Trophoblast cell (in vitro differentiated cells and primary cell): ENCODE measurements around the gene MTHFD2L.
A peak's percentile ranks its signal among the peaks of the same experiment; 100 is the strongest.

Source experiments
- DNase-seq, 2 donors: peaks; one replicate each; pipeline ENCODE4 v3.0.0-alpha.2; 2016
- H2AFZ ChIP-seq: 2 replicates; pipeline ENCODE4 v1.6.1; 2013; ENCODE audit warnings: low read length, moderate library complexity, mild to moderate bottlenecking; ENCODE audit not compliant: insufficient read depth, poor library complexity
- H2AK5ac ChIP-seq: 2 replicates; pipeline ENCODE4 v1.6.1; 2013; ENCODE audit warnings: mild to moderate bottlenecking, low read length
- H2BK120ac ChIP-seq: 2 replicates; pipeline ENCODE4 v1.6.1; 2013; ENCODE audit warnings: low read length, mild to moderate bottlenecking, moderate library complexity; ENCODE audit not compliant: insufficient read depth, poor library complexity
- H2BK12ac ChIP-seq: 2 replicates; pipeline ENCODE4 v1.6.1; 2013; ENCODE audit warnings: mild to moderate bottlenecking, low read length, moderate library complexity
- H2BK5ac ChIP-seq: 2 replicates; pipeline ENCODE4 v1.6.1; 2013; ENCODE audit warnings: low read length, low read depth, moderate library complexity, mild to moderate bottlenecking; ENCODE audit not compliant: poor library complexity
- H3K14ac ChIP-seq: 2 replicates; pipeline ENCODE4 v1.6.1; 2013; ENCODE audit warnings: mild to moderate bottlenecking, low read length
- H3K18ac ChIP-seq: 2 replicates; pipeline ENCODE4 v1.6.1; 2013; ENCODE audit warnings: mild to moderate bottlenecking, low read length
- H3K23ac ChIP-seq: 2 replicates; pipeline ENCODE4 v1.6.1; 2013; ENCODE audit warnings: low read length
- H3K27ac ChIP-seq: 2 replicates; pipeline ENCODE4 v1.5.1; 2013; ENCODE audit warnings: low read depth, mild to moderate bottlenecking, inconsistent platforms, low read length, moderate library complexity
- H3K27me3 ChIP-seq: 2 replicates; pipeline ENCODE4 v1.6.1; 2013; ENCODE audit warnings: inconsistent platforms, mild to moderate bottlenecking, low read length, moderate library complexity; ENCODE audit not compliant: insufficient read depth
- H3K36me3 ChIP-seq, 2 experiments: 1 replicate in 1 of 2; 2 replicates in 1 of 2; pipeline ENCODE4 v1.6.1; 2013; ENCODE audit warnings: low read length in 2 of 2, mild to moderate bottlenecking in 2 of 2, moderate library complexity in 1 of 2; ENCODE audit not compliant: insufficient read depth in 2 of 2, control insufficient read depth in 1 of 2
- H3K4ac ChIP-seq: 2 replicates; pipeline ENCODE4 v1.6.1; 2013; ENCODE audit warnings: low read depth, mild to moderate bottlenecking, low read length, moderate library complexity
- H3K4me1 ChIP-seq, 2 experiments: 1 replicate in 1 of 2; 2 replicates in 1 of 2; pipeline ENCODE4 v1.6.1; 2013; ENCODE audit warnings: low read length in 2 of 2, mild to moderate bottlenecking in 2 of 2, moderate library complexity in 1 of 2; ENCODE audit not compliant: insufficient read depth in 2 of 2, control insufficient read depth in 1 of 2
- H3K4me2 ChIP-seq: 2 replicates; pipeline ENCODE4 v1.6.1; 2013; ENCODE audit warnings: inconsistent platforms, mild to moderate bottlenecking, low read length, moderate library complexity
- H3K4me3 ChIP-seq: 2 replicates; pipeline ENCODE4 v1.5.1; 2013; ENCODE audit warnings: mild to moderate bottlenecking, low read depth, low read length, inconsistent platforms
- H3K79me1 ChIP-seq: one replicate; pipeline ENCODE4 v1.6.1; 2013; ENCODE audit warnings: low read length
- H3K79me2 ChIP-seq: 2 replicates; pipeline ENCODE4 v1.6.1; 2013; ENCODE audit warnings: low read length, mild to moderate bottlenecking; ENCODE audit not compliant: control insufficient read depth, insufficient read depth, poor library complexity
- H3K9ac ChIP-seq: 2 replicates; pipeline ENCODE4 v1.6.1; 2013; ENCODE audit warnings: mild to moderate bottlenecking, low read length
- H3K9me3 ChIP-seq: 2 replicates; pipeline ENCODE4 v1.6.1; 2013; ENCODE audit warnings: low read depth, mild to moderate bottlenecking, control low read depth, inconsistent platforms, low read length; ENCODE audit not compliant: insufficient read depth
- H4K12ac ChIP-seq: 2 replicates; pipeline ENCODE4 v1.6.1; 2013; ENCODE audit warnings: low read depth, mild to moderate bottlenecking, low read length, moderate library complexity
- H4K8ac ChIP-seq: 2 replicates; pipeline ENCODE4 v1.6.1; 2013; ENCODE audit warnings: low read depth, mild to moderate bottlenecking, low read length, moderate library complexity
- H4K91ac ChIP-seq: one replicate; pipeline ENCODE4 v1.6.1; 2013; ENCODE audit warnings: low read depth, mild to moderate bottlenecking, low read length, moderate library complexity
- WGBS: extraction: QIAGEN DNeasy Blood & Tissue Kit; methylation state at CpG from one replicate; pipeline ENCODE4 v1.1.7; 2013; ENCODE audit warnings: missing lambda C conversion rate; ENCODE audit not compliant: insufficient read length, insufficient coverage; ENCODE audit errors: extremely low coverage; 5-methylcytosine and 5-hydroxymethylcytosine counted together

Gene MTHFD2L

GRCh38 chr4:74112399-74113105 lies 45.4 kb upstream of the MTHFD2L start:
- Histone ChIP-seq H2BK120ac (no peak overlapping the region), H3K4me1 (peaks cover 8 to 15% of the 10 kb centered on the region in 2 experiments), H4K8ac (no peak overlapping the region), H3K9me3 (no peaks in the 10 kb centered on the region), H4K12ac (no peak overlapping the region), H3K79me2 (no peaks in the 10 kb centered on the region), H2AK5ac (no peak overlapping the region), H2BK12ac (peak overlapping the region; percentile 15), H3K4me3 (no peak overlapping the region), H2AFZ (no peak overlapping the region), H3K4ac (no peak overlapping the region), H3K23ac (no peak overlapping the region), H2BK5ac (no peak overlapping the region), H3K18ac (no peak overlapping the region), H4K91ac (no peak overlapping the region), H3K79me1 (peaks cover 9% of the 10 kb centered on the region), H3K9ac (no peak overlapping the region), H3K27me3 (no peaks in the 10 kb centered on the region), H3K36me3 (no peaks in the 10 kb centered on the region), H3K14ac (no peak overlapping the region), H3K4me2 (no peak overlapping the region), H3K27ac (no peak overlapping the region)
- no CpG with 5 or more reads among the region's 3 CpGs for WGBS
- DNase-seq = no peak

- H2BK12ac ChIP-seq = peak overlapping the region; percentile 77
- no peak overlapping the region for H2BK120ac ChIP-seq
- no peak overlapping the region for H3K4ac ChIP-seq
- H3K79me1 ChIP-seq = peaks cover 9% of the 10 kb centered on the region
- no peak overlapping the region for H3K4me2 ChIP-seq
- no peak overlapping the region for H4K12ac ChIP-seq
- no peak overlapping the region for H3K23ac ChIP-seq
- no peak overlapping the region for H2AFZ ChIP-seq
- H2AK5ac ChIP-seq = peak overlapping the region; percentile 19
- peak overlapping the region; percentile 3 for H3K27ac ChIP-seq
- H2BK5ac ChIP-seq = no peak overlapping the region
- H3K14ac ChIP-seq = no peak overlapping the region
- H3K27me3 ChIP-seq = no peaks in the 10 kb centered on the region
- H3K79me2 ChIP-seq = no peaks in the 10 kb centered on the region
- H3K4me1 ChIP-seq = peaks cover 8 to 11% of the 10 kb centered on the region in 2 experiments
- no peak overlapping the region for H4K91ac ChIP-seq
- H3K36me3 ChIP-seq = no peaks in the 10 kb centered on the region
- H3K4me3 ChIP-seq = no peak overlapping the region
- no peaks in the 10 kb centered on the region for H3K9me3 ChIP-seq
- no peak overlapping the region for H3K9ac ChIP-seq
- peak; percentile 23 to 65 for DNase-seq
- H3K18ac ChIP-seq = no peak overlapping the region
- no peak overlapping the region for H4K8ac ChIP-seq
- no CpG with 5 or more reads among the region's 1 CpG for WGBS
These were observed 43.7 kb upstream of the MTHFD2L start for GRCh38 chr4:74114234-74114633.

GRCh38 chr4:74117024-74117534 lies 40.8 kb upstream of the MTHFD2L start:
- H3K4me3 ChIP-seq = no peak overlapping the region
- no CpG with 5 or more reads among the region's 3 CpGs for WGBS

GRCh38 chr4:74118600-74119338 lies 39.1 kb upstream of the MTHFD2L start:
- Histone ChIP-seq H2BK120ac (no peak overlapping the region), H4K91ac (no peak overlapping the region), H3K27ac (no peak overlapping the region), H2AK5ac (no peak overlapping the region), H4K12ac (no peak overlapping the region), H3K23ac (no peak overlapping the region), H3K79me2 (no peaks in the 10 kb centered on the region), H2AFZ (no peak overlapping the region), H3K27me3 (no peaks in the 10 kb centered on the region), H2BK12ac (no peak overlapping the region), H3K9me3 (no peaks in the 10 kb centered on the region), H3K4me1 (peaks cover 0 to 3% of the 10 kb centered on the region in 2 experiments), H3K14ac (no peak overlapping the region), H3K4ac (no peak overlapping the region), H3K4me3 (no peak overlapping the region), H2BK5ac (no peak overlapping the region), H3K4me2 (no peak overlapping the region), H3K36me3 (no peaks in the 10 kb centered on the region), H3K79me1 (peaks cover 6% of the 10 kb centered on the region), H3K9ac (no peak overlapping the region), H3K18ac (no peak overlapping the region), H4K8ac (no peak overlapping the region)
- DNase-seq = no peak
- WGBS = no CpG with 5 or more reads among the region's 6 CpGs

More at GRCh38 chr4:74117024-74117534, 40.8 kb upstream of the MTHFD2L start:
- Histone ChIP-seq H2AK5ac (no peak overlapping the region), H3K27me3 (no peaks in the 10 kb centered on the region), H3K9me3 (no peaks in the 10 kb centered on the region), H3K18ac (no peak overlapping the region), H3K14ac (no peak overlapping the region), H2BK120ac (no peak overlapping the region), H3K4me2 (no peak overlapping the region), H4K12ac (no peak overlapping the region), H3K27ac (peak overlapping the region; percentile 32), H2BK12ac (no peak overlapping the region), H3K79me1 (peaks cover 6% of the 10 kb centered on the region), H2AFZ (no peak overlapping the region), H3K79me2 (no peaks in the 10 kb centered on the region), H3K36me3 (no peaks in the 10 kb centered on the region), H3K9ac (no peak overlapping the region), H3K23ac (no peak overlapping the region), H4K8ac (no peak overlapping the region), H3K4ac (no peak overlapping the region), H4K91ac (no peak overlapping the region), H3K4me1 (peaks cover under 1 to 3% of the 10 kb centered on the region in 2 experiments), H2BK5ac (no peak overlapping the region)
- DNase-seq = peak; percentile 62 to 82
